ENCODE measurements around the gene CDKN2AIP.

CDKN2AIP gene

GRCh38 chr4:183412821-183413220, 31.6 kb upstream of the CDKN2AIP start:
- no peak for DNase-seq (ENCODE audit: low read depth)
- no peak overlapping the region for H3K4me3 ChIP-seq (ENCODE audit: low read length)
- no peak for TF ChIP-seq CTCF (IDR thresholded peaks at IDR 0.05; ENCODE audit: insufficient read depth, low read depth, low read length, missing control alignments)

- no peak for DNase-seq (ENCODE audit: low read depth)
- no peak for TF ChIP-seq CTCF (IDR thresholded peaks at IDR 0.05; ENCODE audit: insufficient read depth, low read depth, low read length, missing control alignments)
- H3K4me3 ChIP-seq (ENCODE audit: low read length) = no peak overlapping the region
Measured at GRCh38 chr4:183413234-183414200, 30.9 kb upstream of the CDKN2AIP start.

- TF ChIP-seq CTCF (IDR thresholded peaks at IDR 0.05; ENCODE audit: insufficient read depth, low read depth, low read length, missing control alignments) = no peak
- no peak for DNase-seq (ENCODE audit: low read depth)
- H3K4me3 ChIP-seq (ENCODE audit: low read length) = no peak overlapping the region
Measured at GRCh38 chr4:183416879-183417755, 27.3 kb upstream of the CDKN2AIP start.

- DNase-seq (ENCODE audit: low read depth) = peak; percentile 78
- no peak for TF ChIP-seq CTCF (IDR thresholded peaks at IDR 0.05; ENCODE audit: insufficient read depth, low read depth, low read length, missing control alignments)
- H3K4me3 ChIP-seq (ENCODE audit: low read length) = no peak overlapping the region
Measured at GRCh38 chr4:183422962-183423631, 21.3 kb upstream of the CDKN2AIP start.

GRCh38 chr4:183424109-183424744, 20.2 kb upstream of the CDKN2AIP start:
- H3K4me3 ChIP-seq (ENCODE audit: low read length) = no peak overlapping the region
- TF ChIP-seq CTCF (IDR thresholded peaks at IDR 0.05; ENCODE audit: insufficient read depth, low read depth, low read length, missing control alignments) = no peak
- DNase-seq (ENCODE audit: low read depth) = no peak

- H3K4me3 ChIP-seq (ENCODE audit: low read length) = no peak overlapping the region
- no peak for TF ChIP-seq CTCF (IDR thresholded peaks at IDR 0.05; ENCODE audit: insufficient read depth, low read depth, low read length, missing control alignments)
- no peak for DNase-seq (ENCODE audit: low read depth)
Measured at GRCh38 chr4:183426507-183426906, 17.9 kb upstream of the CDKN2AIP start.
